ENCODE results near the gene PRKCB.

- TF ChIP-seq POLR2A (IDR thresholded peaks at IDR 0.05) (no peak), EP300 (IDR thresholded peaks at IDR 0.05) (no peak), CTCF (IDR thresholded peaks at IDR 0.05) (no peak)
Observed at GRCh38 chr16:24156777-24157176, 321.0 kb downstream of the PRKCB start.

Measured in upper lobe of left lung (tissue), 4 donors.